ENCODE measurements around the gene PKNOX2.

GRCh38 chr11:125271483-125272091, 107.0 kb downstream of the PKNOX2 start:
- no peak for TF ChIP-seq IRF2 (CRISPR knock-in tag; IDR thresholded peaks at IDR 0.05; ENCODE audit: borderline replicate concordance, low read depth)
- TF ChIP-seq ZNF512 (CRISPR knock-in tag; IDR thresholded peaks at IDR 0.05; ENCODE audit: borderline replicate concordance): no peak
- TF ChIP-seq CTCF (IDR thresholded peaks at IDR 0.05): no peak
- TF ChIP-seq E2F4 (CRISPR knock-in tag; IDR thresholded peaks at IDR 0.05; ENCODE audit: borderline replicate concordance, low read depth): no peak
- TF ChIP-seq ZNF121 (CRISPR knock-in tag; IDR thresholded peaks at IDR 0.05): no peak
- no peak for TF ChIP-seq TEAD1 (CRISPR knock-in tag; IDR thresholded peaks at IDR 0.05)
- no peak for TF ChIP-seq CREB1 (CRISPR knock-in tag; IDR thresholded peaks at IDR 0.05)

All from WTC11 (cell line).